Neural progenitor cell (in vitro differentiated cells): Measurements from ENCODE around the gene ARHGEF39.

ENCODE experiments used
- EZH2 ChIP-seq: fragments of 200-600 bp; sonication (generic); IDR thresholded peaks from 2 replicates; pipeline ENCODE4 v1.6.1; 2017; ENCODE audit warnings: antibody characterized with exemption, mild to moderate bottlenecking, moderate library complexity
- EZH2phosphoT487 ChIP-seq: fragments of 200-600 bp; sonication (generic); IDR thresholded peaks from 2 replicates; pipeline ENCODE4 v1.6.1; 2017; ENCODE audit warnings: antibody characterized with exemption
- TF ChIP-seq, protein P1 (sequence below): fragments of 200-600 bp; sonication (generic); IDR thresholded peaks from 2 replicates; pipeline ENCODE4 v1.5.1; 2017; ENCODE audit warnings: antibody characterized with exemption, mild to moderate bottlenecking

DNA sequence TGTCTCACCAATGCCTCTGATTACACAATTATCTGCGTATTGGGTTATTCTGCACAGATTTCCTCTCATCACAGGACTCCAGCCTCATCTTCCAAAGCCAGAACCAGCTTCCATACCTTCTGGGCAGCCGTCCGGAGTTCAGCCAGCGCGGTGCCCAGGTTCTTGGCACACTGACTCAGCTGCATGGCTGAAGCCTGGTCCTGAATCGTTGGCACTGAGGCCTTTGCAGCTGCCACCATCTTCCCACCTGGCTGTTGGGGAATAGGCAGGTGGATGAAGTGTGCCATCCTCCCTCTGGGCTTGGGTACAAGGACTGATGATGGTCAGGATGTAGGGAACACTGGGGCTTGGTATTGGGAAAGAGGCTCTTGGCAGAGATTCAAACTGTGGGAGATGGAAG lies 49.1 kb upstream of the ARHGEF39 start:
- TF ChIP-seq, protein P1, sequence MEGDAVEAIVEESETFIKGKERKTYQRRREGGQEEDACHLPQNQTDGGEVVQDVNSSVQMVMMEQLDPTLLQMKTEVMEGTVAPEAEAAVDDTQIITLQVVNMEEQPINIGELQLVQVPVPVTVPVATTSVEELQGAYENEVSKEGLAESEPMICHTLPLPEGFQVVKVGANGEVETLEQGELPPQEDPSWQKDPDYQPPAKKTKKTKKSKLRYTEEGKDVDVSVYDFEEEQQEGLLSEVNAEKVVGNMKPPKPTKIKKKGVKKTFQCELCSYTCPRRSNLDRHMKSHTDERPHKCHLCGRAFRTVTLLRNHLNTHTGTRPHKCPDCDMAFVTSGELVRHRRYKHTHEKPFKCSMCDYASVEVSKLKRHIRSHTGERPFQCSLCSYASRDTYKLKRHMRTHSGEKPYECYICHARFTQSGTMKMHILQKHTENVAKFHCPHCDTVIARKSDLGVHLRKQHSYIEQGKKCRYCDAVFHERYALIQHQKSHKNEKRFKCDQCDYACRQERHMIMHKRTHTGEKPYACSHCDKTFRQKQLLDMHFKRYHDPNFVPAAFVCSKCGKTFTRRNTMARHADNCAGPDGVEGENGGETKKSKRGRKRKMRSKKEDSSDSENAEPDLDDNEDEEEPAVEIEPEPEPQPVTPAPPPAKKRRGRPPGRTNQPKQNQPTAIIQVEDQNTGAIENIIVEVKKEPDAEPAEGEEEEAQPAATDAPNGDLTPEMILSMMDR = no peak
- TF ChIP-seq EZH2phosphoT487 (no peak), EZH2 (no peak)
